ENCODE measurements around the gene EYS. TPM values are rescaled to one million over a fixed set of nuclear protein-coding genes. Genes with fewer than 3 reads are reported as not detected.

EYS gene
- total and polyA plus RNA-seq, 2 of the 13 experiments (the other 11 are each of a cell fraction or from before 2014, with no cell fraction given), result 0.04 to 0.07 TPM

DNA sequence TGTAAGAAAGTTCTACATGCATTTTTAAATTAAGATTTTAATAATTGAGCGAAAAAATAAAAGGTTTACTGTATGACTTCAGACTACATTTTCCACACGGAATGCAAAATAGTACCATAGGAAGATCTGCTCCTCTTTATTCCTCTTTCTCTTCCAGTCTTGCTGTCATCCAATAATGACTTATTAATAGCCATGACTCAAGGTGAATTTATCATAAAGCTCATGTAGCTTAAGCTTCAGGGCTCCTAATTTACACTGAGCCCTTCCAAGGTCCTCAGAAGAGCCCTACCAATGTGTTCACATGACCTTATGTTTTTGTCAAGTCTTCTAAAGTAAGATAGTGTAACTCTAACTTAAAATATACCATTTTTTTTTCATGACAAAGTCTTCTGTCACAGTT, 1561.4 kb downstream of the EYS start:
- TF ChIP-seq, protein P1, sequence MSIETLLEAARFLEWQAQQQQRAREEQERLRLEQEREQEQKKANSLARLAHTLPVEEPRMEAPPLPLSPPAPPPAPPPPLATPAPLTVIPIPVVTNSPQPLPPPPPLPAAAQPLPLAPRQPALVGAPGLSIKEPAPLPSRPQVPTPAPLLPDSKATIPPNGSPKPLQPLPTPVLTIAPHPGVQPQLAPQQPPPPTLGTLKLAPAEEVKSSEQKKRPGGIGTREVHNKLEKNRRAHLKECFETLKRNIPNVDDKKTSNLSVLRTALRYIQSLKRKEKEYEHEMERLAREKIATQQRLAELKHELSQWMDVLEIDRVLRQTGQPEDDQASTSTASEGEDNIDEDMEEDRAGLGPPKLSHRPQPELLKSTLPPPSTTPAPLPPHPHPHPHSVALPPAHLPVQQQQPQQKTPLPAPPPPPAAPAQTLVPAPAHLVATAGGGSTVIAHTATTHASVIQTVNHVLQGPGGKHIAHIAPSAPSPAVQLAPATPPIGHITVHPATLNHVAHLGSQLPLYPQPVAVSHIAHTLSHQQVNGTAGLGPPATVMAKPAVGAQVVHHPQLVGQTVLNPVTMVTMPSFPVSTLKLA (IDR thresholded peaks at IDR 0.05), result no peak
- TF ChIP-seq TMF1 (CRISPR knock-in tag; IDR thresholded peaks at IDR 0.05; ENCODE audit: low read depth), result no peak
- TF ChIP-seq ZNF224 (CRISPR knock-in tag; IDR thresholded peaks at IDR 0.05), result no peak
- no peak for DNase-seq (ENCODE audit: low spot score)
- no peak overlapping the region for H3K4me3 ChIP-seq (replicated peaks in 1 of 3; ENCODE audit: insufficient read depth in 1 of 3, low read depth in 2 of 3, low read length in 3 of 3)
- H3K79me2 ChIP-seq (ENCODE audit: insufficient read depth, low read length), result no peaks in the 10 kb centered on the region
- no peaks in the 10 kb centered on the region for H4K20me1 ChIP-seq (ENCODE audit: insufficient read depth, low read length)
- intact Hi-C loops (cut with micrococcal nuclease; ENCODE audit: unreplicated experiment), result no loop called here
- no peak overlapping the region for H3K27ac ChIP-seq (ENCODE audit: extremely low read length, insufficient read depth, low read length)
- no peak for FAIRE-seq
- no peak overlapping the region for H3K9ac ChIP-seq (ENCODE audit: insufficient read depth, low read depth, low read length)
- H3K9me3 ChIP-seq (ENCODE audit: low read length), result no peaks in the 10 kb centered on the region
- no peaks in the 10 kb centered on the region for H3K27me3 ChIP-seq (ENCODE audit: control insufficient read depth in 1 of 2, insufficient read depth in 2 of 2, low read length in 2 of 2)
- H3K36me3 ChIP-seq (replicated peaks in 1 of 2; ENCODE audit: control insufficient read depth in 1 of 2, insufficient read depth in 2 of 2, low read length in 2 of 2), result no peaks in the 10 kb centered on the region
- no peak overlapping the region for H3K4me2 ChIP-seq (ENCODE audit: low read depth, low read length)
- 2% methylated on average over 2 of the region's 2 CpGs for WGBS (ENCODE audit: low lambda C conversion rate)
- H3K4me1 ChIP-seq (ENCODE audit: insufficient read depth, low read length), result no peaks in the 10 kb centered on the region
- no peak overlapping the region for H2AFZ ChIP-seq (ENCODE audit: low read length)
- no TSS peak for BruUV-seq (replicated peaks)
- ChIA-PET POLR2A (no interaction called here), CTCF (ENCODE audit: low intra/inter-chr PET ratio, low total read pairs) (no interaction called here)
- no peak for ATAC-seq
- in situ Hi-C loops (cut with HindIII; ENCODE audit: extremely low pct_ligation_motif_present, low pct_unique_long_range_greater_than_20kb), result no loop called here

DNA sequence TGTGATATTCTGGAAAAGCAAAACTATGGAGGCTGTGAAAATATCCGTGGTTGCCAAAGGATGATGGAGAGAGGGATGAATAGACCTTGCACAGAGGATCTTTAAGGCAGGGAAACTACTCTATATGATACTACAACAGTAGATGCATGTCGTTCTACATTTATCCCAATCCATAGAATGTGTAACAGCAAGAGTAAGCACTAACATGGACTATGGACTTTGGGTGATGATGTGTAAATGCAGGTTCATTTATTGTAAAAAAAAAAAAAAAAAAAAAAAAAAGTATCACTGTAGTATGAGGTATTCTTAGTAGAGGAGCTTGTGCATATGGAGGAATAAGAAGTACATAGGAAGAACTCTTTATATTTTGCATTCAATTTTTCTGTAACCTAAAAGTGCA, 1563.9 kb downstream of the EYS start:
- Histone ChIP-seq H3K9me3 (ENCODE audit: low read length) (no peaks in the 10 kb centered on the region), H3K9ac (ENCODE audit: insufficient read depth, low read depth, low read length) (no peak overlapping the region), H3K4me1 (ENCODE audit: insufficient read depth, low read length) (no peaks in the 10 kb centered on the region), H3K4me3 (replicated peaks in 1 of 3; ENCODE audit: insufficient read depth in 1 of 3, low read depth in 2 of 3, low read length in 3 of 3) (no peak overlapping the region), H2AFZ (ENCODE audit: low read length) (no peak overlapping the region), H4K20me1 (ENCODE audit: insufficient read depth, low read length) (no peaks in the 10 kb centered on the region), H3K79me2 (ENCODE audit: insufficient read depth, low read length) (no peaks in the 10 kb centered on the region), H3K27ac (ENCODE audit: extremely low read length, insufficient read depth, low read length) (no peak overlapping the region), H3K27me3 (ENCODE audit: control insufficient read depth in 1 of 2, insufficient read depth in 2 of 2, low read length in 2 of 2) (no peaks in the 10 kb centered on the region), H3K36me3 (replicated peaks in 1 of 2; ENCODE audit: control insufficient read depth in 1 of 2, insufficient read depth in 2 of 2, low read length in 2 of 2) (no peaks in the 10 kb centered on the region), H3K4me2 (ENCODE audit: low read depth, low read length) (no peak overlapping the region)
- ATAC-seq (peak; percentile 48; the same call in 1 of the 3 replicates), DNase-seq (ENCODE audit: low spot score) (peak; percentile 6), FAIRE-seq (no peak)
- intact Hi-C loops (cut with micrococcal nuclease; ENCODE audit: unreplicated experiment), result no loop called here
- in situ Hi-C loops (cut with HindIII; ENCODE audit: extremely low pct_ligation_motif_present, low pct_unique_long_range_greater_than_20kb), result no loop called here
- BruUV-seq (replicated peaks), result no TSS peak
- no peak for TF ChIP-seq MED1 (CRISPR knock-in tag; IDR thresholded peaks at IDR 0.05)
- no peak for TF ChIP-seq SNAI1 (CRISPR knock-in tag; IDR thresholded peaks at IDR 0.05; ENCODE audit: borderline replicate concordance)
- TF ChIP-seq, protein P2, sequence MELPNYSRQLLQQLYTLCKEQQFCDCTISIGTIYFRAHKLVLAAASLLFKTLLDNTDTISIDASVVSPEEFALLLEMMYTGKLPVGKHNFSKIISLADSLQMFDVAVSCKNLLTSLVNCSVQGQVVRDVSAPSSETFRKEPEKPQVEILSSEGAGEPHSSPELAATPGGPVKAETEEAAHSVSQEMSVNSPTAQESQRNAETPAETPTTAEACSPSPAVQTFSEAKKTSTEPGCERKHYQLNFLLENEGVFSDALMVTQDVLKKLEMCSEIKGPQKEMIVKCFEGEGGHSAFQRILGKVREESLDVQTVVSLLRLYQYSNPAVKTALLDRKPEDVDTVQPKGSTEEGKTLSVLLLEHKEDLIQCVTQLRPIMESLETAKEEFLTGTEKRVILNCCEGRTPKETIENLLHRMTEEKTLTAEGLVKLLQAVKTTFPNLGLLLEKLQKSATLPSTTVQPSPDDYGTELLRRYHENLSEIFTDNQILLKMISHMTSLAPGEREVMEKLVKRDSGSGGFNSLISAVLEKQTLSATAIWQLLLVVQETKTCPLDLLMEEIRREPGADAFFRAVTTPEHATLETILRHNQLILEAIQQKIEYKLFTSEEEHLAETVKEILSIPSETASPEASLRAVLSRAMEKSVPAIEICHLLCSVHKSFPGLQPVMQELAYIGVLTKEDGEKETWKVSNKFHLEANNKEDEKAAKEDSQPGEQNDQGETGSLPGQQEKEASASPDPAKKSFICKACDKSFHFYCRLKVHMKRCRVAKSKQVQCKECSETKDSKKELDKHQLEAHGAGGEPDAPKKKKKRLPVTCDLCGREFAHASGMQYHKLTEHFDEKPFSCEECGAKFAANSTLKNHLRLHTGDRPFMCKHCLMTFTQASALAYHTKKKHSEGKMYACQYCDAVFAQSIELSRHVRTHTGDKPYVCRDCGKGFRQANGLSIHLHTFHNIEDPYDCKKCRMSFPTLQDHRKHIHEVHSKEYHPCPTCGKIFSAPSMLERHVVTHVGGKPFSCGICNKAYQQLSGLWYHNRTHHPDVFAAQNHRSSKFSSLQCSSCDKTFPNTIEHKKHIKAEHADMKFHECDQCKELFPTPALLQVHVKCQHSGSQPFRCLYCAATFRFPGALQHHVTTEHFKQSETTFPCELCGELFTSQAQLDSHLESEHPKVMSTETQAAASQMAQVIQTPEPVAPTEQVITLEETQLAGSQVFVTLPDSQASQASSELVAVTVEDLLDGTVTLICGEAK (IDR thresholded peaks at IDR 0.05), result 0 out of 2 replicates have a peak, but pooled peaks have one; percentile 25
- TF ChIP-seq, protein P2 (CRISPR knock-in tag; IDR thresholded peaks at IDR 0.05), result no peak
- WGBS (ENCODE audit: low lambda C conversion rate), result 0% methylated on average over 2 of the region's 2 CpGs
- ChIA-PET CTCF (ENCODE audit: low intra/inter-chr PET ratio, low total read pairs) (no interaction called here), POLR2A (no interaction called here)

Data from HepG2 (cell line).